HG02884 (cell line): Measurements from ENCODE around the gene TBC1D9.

Source experiments
- ATAC-seq: cut with Tn5 transposase; IDR thresholded peaks from one replicate; pipeline ENCODE4 v1.9.1; 2021; ENCODE audit warnings: mild to moderate bottlenecking, moderate library complexity; ENCODE audit not compliant: unreplicated experiment

TBC1D9 gene

DNA sequence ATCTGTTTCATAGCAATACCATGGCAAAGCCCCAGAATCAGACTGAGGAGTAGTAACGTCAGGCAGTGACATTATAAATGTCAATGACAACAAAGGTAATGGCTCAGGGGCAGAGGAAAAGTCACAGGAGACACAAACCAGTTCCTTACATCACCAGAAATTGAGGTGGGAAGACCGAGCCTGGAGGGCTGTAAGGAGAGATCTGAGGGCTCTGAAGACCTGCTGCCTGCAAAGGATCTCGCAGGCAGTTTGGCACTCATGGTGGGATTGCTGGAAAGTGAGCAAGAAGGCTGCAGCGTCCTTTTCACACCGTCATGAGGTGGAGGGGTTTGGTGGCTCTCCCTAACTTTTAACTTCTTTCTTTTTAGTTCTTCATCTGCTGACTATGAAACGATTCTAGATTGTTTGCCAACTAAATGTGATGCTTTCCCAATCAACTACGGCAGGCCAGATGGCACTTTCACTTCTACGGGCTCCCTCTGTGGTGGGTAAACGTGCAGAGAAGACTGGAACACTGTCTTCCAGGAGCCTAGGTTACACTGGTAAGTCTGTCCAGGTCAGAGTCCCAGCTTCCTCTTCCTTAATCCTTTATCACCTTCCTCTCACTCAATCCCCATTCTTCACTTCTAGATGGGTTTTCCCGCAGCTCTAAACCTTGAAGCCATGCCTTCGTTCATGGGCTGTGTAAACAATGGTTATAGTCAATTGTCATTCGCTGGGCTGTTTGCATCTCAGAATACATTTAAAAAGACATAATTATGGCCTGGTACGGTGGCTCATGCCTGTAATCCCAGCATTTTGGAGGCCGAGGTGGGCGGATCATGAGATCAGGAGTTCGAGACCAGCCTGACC is 58.2 kb downstream of the TBC1D9 start:
- ATAC-seq = no peak

DNA sequence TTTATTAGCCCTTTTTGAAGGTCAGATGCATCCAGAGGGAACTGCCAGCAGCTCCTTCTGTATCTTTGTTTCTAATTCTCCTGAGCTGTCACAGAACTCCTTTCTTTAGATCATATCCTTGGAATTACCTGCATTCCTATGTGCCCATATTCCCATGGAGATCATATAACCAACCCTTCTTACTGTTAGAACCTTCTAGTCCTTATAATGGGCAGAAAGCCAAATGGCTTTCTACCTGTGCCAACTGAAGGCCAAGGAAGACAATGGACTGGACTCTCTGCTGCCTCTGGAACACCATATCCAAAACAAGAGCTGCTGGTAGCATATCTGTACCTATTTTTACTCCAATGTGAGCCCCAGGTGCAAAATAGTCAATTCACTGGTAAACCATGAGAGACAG is 60.7 kb downstream of the TBC1D9 start:
- no peak for ATAC-seq

DNA sequence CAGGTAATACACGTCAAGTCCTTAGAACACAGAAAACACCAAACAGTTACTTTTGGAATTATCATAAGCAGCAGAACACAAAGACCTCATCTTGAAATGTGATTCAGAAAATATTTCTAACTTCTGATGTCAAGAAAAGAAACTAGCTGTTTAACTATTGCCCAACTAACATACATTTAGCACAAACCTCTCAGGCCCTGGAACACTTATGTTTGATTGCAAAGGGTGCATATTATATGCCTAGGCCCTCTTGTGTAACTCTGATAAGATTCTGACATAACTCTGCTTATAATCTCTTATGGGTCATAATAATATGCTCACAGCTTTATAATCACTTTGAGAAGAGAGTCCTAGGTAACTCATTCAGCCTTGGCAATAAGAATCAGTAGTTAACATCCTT is 62.6 kb downstream of the TBC1D9 start:
- no peak for ATAC-seq

DNA sequence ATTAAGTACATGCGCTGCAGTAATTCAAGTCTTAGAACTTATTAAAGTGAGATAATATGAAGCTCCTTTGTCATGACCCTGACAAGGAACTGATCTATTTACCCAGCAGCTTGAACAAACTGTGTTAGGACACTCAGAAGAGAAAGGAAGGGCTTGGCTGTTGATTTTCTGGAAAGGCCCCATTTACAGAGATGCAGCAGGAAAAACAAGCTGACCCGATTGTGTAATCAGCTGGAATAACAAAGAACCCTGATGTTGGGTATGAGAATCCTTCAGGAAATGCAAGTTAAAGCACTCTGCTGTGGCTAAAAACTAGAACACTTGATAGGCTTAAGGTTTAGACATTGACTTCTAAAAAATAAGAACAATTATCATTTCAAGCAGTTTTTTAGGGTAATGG is 64.8 kb downstream of the TBC1D9 start:
- ATAC-seq = no peak

DNA sequence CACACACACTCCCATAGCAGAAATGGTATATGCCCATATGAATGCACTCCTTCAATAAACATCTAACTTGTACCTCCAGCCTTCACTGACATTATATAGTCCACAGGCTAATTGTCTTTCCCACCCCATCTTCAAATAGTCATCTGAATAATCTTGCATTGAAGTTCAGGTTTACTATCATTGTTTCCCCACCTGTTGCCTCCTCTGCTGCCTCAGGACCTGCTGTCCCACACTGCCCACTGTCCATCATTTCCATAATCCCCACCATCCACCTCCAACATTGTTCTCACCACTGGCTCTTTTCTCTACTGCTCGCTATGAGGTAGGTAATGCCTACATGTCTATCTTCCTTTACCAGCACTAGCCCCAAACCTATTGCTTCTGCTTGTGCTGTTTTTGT is 66.1 kb downstream of the TBC1D9 start:
- no peak for ATAC-seq

DNA sequence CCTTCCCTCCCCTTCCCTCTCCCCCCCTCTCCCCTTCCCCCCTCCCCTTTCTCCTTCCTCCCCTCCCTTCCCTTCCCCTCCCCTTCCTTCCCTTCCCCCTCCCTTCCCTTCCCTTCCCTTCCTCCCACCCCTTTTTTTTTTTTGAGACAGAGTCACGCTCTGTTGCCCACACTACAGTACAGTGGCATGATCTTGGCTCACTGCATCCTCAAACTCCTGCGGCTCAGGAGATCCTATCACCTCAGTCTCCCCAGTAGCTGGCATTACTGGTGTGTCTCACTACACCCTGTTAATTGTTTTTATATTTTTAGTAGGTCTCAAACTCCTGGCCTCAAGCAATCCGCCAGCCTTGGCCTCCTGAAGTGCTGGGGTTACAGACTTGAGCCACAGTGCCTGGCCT is 66.6 kb downstream of the TBC1D9 start:
- no peak for ATAC-seq

DNA sequence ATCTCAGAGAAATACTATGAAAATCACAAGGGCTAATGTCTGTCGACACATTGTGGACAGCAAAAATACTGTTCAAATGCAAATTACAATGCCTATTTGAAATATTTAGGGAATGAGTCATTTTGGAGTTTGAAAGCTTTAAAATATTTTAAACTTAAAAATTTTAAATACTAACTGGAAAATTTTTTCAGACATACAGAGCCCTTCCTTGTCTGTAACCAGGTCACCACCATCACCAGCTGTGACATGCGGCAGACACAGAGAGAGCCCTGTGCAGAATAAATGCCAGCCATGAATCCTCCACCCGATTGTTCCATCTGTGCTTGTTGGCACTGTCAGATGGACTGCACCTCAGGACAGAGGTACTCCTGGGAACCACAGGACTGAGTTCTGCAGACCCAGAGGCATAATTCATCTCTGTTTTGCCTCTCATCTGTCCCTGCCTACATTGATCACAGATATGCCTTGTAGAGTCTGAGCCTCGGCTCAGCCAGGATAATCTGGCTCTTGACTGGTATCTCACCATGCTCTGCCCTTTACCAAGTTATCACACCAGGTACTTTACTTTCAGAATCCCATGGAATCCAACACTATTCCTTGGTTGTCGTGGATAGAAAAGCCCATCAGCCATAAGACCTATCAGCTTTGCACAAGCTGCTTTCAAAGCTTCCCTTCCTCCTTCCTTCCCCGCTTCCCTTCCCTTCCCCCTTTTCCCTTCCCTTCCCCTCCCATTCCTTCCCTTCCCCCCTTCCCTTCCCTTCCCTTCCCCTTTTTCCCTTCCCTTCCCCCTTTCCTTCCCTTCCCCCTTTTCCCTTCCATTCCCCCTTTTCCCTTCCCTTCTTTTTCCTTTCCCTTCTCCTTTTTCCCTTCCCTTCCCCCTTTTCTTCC is 67.2 kb downstream of the TBC1D9 start:
- no peak for ATAC-seq

DNA sequence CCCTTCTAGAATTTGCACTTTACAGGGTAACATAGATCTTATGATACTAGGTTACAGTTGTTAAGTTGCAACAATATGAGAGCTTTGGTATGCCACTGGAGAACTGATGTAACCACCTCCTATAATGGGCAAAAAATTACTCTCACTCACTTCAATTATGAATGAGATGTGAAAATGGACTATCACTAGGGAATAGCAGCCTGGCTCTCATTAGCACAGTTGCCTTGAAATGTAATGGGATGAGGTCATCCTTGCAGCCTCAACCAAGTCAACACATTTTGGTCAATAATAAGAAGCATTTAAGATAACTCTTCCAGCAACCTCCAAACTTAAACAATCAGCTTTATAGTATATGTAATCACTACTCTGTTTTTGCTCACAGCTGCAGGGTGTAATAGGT is 69.4 kb downstream of the TBC1D9 start:
- no peak for ATAC-seq

DNA sequence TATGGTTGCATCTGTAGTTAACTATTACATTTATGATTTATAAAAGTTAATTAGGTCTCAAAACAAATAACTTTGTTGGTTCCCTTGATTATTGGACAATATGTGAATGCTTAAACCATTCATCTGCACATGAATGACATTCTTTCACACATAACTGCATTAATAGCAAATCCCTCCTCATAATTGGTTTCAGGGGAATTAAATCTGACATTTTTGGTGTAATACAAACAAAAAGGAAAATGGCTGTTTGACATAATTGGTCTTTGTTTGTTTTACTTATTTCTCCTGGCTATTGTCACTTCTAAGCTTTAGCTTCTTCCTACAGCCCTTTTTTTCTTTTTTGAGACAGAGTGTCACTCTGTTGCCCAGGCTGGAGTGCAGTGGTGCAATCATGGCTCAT is 71.9 kb downstream of the TBC1D9 start:
- no peak for ATAC-seq

DNA sequence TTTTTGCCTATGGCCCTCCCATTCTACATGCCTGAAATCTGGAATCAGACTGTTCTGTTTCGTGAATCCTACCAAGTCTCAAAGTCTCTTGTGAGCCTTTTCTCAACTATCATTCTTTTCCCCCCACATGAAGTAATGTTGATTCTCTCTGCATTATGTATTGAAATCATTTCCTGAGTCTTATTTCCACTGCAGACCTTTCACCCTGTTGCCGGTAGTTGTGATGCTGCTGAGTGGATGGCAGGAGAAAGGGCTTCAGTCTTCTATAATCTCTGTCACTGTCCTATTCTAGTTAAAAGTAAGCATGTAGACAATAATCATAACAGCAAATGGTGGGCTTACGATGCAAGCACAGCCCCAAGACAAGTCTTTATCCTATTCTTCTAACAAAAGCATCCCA is 75.0 kb downstream of the TBC1D9 start:
- no peak for ATAC-seq

DNA sequence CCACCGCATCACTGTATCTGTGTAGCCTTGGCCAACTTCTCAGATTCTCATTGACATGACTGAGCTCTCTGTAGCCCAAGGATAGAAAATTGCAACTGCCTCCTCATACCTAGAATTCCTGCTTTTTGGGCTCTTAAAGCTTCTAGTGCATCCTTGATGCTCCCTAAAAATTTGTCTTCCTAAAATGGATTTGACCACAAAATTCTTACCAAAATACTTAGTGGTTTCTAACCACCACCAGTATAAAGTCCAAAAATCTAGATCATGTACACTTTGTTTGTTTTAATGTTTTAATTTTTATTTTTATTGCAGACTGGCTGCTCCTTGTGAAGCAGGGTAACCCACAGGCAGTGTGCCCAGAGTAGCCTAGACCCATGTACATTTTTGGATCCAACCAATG is 75.5 kb downstream of the TBC1D9 start:
- ATAC-seq = no peak

DNA sequence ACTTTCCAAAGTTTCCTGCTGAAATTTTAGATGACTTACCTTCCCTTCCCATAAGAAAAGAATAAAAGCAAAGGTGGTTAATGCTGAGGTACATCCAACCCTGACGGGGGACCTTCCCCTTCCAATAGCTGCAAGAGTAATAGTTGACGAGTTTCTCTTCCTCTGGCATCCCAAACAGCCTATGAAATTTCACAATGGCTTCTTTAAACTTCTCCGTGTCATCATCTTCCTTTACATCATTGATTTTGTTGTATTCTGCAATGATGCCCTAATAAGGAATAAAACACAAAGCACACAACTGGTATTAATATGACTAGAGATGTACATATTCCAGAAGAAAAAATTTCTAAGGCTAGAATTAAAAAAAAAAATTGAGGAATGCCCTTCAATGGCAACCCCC is 76.6 kb downstream of the TBC1D9 start:
- ATAC-seq = no peak

DNA sequence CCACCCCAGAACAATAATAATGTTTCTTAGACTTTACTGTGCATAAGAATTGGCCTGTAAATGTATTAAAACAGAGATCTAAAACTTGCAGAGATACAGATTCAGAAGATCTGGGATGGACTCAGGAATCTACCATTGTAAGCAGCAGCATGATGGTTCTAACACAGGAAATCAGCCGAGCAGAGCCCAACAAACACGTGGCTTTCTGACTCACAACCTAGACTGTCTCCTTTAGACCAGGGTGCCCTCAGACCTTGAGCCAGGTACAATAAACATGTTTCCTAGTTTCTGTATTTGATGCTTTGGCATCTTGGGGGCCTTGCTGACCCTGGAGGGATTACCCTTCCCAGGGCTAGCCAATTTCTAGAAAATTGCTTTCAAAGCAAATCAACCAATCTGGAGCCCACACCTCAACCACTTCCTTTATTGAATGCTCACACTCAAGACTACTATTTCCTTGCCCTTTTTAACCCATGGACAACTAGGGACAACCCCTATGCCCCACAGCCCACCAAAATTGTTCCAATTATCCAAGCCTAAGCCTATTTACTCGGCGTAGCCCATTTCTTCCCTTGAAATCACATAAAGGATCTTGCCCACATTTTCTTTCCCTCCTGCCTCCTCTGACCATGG is 80.5 kb downstream of the TBC1D9 start:
- no peak for ATAC-seq

DNA sequence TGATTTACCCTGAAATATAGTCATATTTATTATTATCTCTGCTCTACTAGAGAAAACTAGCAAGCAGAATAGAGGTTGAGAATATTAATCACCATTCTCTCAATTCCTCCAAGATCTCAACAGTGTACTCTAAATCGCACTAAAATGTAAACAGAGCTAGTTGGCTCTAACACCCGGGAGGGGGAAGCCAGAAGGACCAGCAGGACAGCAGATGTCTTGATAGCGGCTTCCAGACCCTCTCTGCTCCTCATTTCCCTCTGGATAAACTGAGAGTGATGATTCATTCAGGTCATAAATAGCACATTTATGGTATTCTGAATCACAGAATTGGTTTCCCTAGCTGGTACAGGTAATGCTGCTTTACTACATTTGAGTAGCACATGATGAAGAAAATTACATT is 82.5 kb downstream of the TBC1D9 start:
- no peak for ATAC-seq

DNA sequence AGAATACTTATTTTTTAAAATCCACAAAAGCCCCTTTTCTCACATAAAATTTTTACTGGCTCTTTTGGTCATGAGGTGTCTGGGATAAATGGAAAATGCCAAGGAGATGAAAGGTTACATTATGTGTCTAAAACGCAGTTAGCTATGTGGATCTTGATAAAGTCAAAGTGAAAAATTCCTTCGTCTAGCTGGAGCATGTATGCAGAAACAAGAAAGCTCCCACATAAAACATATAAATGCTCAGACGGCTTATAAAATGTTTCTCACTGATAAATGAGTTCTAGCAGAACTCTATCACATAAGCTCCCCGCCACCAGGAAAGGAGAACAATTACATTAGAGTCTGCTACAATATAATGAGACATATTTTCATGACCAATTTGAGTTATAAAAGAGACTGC is 83.8 kb downstream of the TBC1D9 start:
- no peak for ATAC-seq

DNA sequence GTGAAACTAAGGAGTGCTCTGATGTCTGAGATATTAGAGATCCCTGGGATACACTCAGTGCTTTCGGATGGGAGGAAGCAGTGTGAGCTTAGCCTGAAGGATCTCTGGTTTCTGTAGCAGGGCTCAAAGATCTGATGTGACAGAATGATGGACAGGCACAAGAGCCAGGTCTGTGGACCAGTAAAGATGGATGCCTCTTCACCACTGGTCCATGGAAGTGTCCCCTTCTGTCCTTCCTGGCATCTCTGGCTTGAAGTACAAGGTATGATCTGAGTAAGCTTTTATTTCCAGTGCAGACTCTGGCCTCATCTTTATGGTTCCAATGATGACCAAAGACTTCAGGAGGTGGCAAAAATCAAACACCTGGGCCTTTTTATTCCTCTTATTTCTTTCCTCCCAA is 88.1 kb downstream of the TBC1D9 start:
- ATAC-seq = no peak

DNA sequence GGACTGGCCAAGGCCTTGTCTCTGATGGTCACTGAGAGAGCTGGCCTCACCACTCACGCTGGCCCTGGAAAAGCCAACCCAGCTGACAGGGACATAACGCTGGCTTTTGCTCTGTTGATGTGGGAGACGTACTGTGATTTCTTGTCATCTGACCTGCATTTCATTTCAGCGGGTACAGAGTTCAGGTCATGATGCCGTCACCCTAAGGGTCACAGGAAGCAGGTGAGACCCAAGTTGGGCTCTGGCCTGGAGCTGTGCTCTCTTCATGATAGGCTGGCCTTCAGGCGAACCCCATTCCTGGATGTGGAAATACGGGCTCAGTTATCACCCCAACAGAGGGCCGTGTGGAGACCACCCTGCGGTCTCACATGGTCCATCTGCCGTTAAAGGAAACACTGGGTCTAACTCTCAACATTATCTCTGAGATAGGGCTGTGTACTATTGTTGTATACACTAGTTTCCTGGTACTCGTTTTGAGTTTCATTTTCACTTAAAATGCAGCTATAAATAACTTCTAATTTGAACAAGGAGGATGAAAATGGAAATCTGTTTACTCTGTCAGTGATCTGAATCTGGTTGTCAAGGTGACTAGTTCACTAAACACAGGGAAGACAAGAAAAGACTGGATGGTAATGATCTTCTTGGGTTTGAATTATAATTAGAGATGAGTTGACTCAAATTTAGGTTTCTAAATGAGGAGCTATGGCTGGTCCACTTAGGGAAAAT is 89.1 kb downstream of the TBC1D9 start:
- no peak for ATAC-seq

DNA sequence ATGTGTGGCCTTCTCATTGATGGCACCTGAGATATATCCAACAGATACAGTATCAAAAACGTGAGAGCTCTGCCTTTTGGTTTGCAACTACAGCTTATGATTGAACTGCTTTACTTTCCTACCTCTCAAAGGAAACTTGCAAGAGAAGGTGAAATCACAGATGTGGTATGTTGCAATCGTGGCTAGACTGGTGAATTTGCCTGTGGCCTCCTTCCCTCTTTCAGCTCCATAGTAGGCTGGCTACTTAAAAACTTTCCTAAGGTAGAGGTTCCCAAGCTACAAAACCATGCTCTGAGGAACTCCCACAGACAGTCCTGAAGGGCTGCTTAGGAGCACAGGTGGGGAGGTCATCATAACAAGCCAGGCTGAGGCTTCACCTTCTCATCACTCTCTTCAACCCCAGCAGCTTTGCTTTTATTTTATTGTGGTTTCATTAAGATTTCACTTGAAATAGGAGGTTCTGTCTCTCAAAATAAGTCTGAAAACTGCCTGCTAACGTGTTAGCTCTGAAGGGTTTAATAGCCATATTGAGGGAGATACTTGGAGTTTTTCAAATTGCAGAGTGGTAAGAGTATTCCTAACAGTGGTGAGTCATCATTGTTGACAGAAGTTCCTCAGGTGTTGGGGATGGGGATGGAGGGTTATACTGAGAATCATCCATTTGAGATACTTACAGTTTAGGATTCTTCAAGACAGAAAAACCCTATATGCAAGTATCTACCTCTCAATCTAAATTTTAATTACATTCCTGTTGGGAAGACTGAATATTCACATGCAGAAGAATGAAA is 93.9 kb downstream of the TBC1D9 start:
- ATAC-seq = no peak

DNA sequence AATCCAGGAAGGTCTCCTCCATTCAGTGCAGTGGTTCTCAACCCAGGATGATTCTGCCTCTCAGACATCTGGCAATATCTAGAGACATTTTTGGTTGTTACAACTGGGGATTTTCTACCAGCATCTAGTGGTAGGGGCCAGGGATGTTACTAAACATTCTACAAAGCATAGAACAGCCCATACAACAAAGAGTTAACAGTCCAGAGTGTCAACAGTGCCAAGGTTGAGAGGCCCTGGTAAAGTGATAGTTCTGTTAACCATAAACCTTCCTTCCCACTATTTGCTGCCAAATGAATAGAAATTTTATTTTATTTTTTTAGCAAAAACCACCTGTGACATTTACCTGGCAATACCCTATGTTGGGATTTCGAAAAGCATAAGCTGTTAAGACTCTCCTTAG is 94.6 kb downstream of the TBC1D9 start:
- ATAC-seq = no peak
